Gastrocnemius medialis (tissue), 4 donors: ENCODE data around the gene OR2V2.

Experiments used
- POLR2A ChIP-seq, 2 donors: fragments of 450-650 bp; IDR thresholded peaks; one replicate each; pipeline ENCODE4 v1.6.1; 2017; ENCODE audit warnings: antibody characterized with exemption in 2 of 2, mild to moderate bottlenecking in 2 of 2, moderate library complexity in 2 of 2
- TF ChIP-seq, protein P1 (sequence below), 5 experiments: fragments of 450-650 bp in 3 of 5; fragments of 200-600 bp in 2 of 5; sonication (generic) in 2 of 5; IDR thresholded peaks in 4 of 5; conservative IDR thresholded peaks in 1 of 5; 1 replicate in 4 of 5; 2 replicates in 1 of 5; pipeline ENCODE4 v1.5.1; 2016 to 2019; ENCODE audit warnings: antibody characterized with exemption in 5 of 5, mild to moderate bottlenecking in 3 of 5, moderate library complexity in 3 of 5

- TF ChIP-seq, protein P1, sequence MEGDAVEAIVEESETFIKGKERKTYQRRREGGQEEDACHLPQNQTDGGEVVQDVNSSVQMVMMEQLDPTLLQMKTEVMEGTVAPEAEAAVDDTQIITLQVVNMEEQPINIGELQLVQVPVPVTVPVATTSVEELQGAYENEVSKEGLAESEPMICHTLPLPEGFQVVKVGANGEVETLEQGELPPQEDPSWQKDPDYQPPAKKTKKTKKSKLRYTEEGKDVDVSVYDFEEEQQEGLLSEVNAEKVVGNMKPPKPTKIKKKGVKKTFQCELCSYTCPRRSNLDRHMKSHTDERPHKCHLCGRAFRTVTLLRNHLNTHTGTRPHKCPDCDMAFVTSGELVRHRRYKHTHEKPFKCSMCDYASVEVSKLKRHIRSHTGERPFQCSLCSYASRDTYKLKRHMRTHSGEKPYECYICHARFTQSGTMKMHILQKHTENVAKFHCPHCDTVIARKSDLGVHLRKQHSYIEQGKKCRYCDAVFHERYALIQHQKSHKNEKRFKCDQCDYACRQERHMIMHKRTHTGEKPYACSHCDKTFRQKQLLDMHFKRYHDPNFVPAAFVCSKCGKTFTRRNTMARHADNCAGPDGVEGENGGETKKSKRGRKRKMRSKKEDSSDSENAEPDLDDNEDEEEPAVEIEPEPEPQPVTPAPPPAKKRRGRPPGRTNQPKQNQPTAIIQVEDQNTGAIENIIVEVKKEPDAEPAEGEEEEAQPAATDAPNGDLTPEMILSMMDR (IDR thresholded peaks at IDR 0.05 in 4 of 5, conservative IDR thresholded peaks at IDR 0.05 in 1 of 5), result no peak
- TF ChIP-seq POLR2A (IDR thresholded peaks at IDR 0.05), result no peak
These were observed 13.1 kb upstream of the OR2V2 start for GRCh38 chr5:181134259-181134658.
